Midbrain (tissue), 1 donor: ENCODE data around the gene AGFG1.

Experiments
- DNase-seq: peaks from one replicate; lab custom pipeline; 2025; lab: John Stamatoyannopoulos, UW

The AGFG1 gene, protein sequence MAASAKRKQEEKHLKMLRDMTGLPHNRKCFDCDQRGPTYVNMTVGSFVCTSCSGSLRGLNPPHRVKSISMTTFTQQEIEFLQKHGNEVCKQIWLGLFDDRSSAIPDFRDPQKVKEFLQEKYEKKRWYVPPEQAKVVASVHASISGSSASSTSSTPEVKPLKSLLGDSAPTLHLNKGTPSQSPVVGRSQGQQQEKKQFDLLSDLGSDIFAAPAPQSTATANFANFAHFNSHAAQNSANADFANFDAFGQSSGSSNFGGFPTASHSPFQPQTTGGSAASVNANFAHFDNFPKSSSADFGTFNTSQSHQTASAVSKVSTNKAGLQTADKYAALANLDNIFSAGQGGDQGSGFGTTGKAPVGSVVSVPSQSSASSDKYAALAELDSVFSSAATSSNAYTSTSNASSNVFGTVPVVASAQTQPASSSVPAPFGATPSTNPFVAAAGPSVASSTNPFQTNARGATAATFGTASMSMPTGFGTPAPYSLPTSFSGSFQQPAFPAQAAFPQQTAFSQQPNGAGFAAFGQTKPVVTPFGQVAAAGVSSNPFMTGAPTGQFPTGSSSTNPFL

GRCh38 chr2:227471924-227472264 lies at the start of gene AGFG1:
Gene AGFG1, plus strand, starts transcription at chr2:227472156. Its CDS starts 266 bp downstream, at chr2:227472422.
- DNase-seq = peak; percentile 84

DNA sequence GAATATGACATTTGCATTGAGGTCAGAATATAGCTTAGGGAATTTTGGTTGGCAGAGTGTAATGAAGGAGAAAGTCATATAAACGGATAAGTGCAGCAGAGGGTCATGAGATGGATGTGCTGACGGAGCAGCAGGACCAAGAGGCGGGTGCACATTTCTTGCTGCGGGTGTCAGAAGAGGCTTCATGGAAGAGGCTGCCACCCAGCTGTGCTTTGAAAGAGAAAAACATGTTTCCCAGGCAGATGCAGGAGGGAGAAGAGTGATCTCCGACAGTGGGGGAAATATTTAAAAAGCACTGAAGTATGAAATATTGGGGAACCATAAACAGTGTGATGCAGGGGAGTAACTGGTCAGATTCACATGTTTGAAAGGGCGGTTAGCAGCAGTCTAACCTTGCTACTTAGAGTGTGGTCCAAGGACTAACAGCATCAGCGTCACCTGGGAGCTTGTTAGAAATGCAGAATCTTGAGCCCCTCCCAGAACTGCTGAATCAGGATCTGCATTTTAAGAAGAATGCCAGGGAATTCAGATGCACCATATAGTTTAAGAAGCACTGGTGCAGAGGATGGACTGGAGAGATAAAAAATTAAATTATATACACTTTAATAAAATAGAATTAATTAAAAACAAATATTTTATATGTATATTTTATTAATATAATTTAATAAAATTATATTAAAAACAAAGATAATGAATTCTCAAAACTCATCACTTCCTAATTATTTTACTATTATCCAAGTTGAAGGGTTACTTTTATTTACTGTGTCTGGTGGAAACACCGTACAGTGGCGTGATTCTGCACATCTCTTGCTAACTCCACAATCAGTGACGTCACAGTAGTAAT lies 48.1 kb upstream of the AGFG1 start:
- DNase-seq = peak; percentile 58

GRCh38 chr2:227428731-227429285 lies 43.1 kb upstream of the AGFG1 start:
- no peak for DNase-seq

DNA sequence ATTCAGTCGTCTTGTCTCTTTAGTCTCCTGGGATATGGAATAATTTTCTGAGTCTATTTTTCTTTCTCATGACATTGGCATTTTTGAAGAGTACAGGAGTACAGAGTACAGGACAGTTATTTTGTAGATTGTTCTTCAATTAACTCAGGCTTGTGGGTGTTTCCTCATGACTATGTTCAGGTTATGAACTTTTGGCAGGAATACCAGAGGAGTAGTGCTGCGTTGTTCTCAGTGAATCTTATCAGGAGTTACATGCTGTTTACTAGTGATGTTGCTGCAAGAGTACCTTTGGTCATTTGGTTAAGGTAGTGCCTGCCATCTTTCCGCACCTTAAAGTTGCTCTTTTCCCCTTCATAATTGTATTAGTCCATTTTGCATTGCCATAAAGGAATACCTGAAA lies 41.3 kb upstream of the AGFG1 start:
- no peak for DNase-seq

GRCh38 chr2:227433171-227433570 lies 38.8 kb upstream of the AGFG1 start:
- DNase-seq = no peak

- DNase-seq = no peak
Measured at GRCh38 chr2:227436436-227437174, 35.4 kb upstream of the AGFG1 start.

DNA sequence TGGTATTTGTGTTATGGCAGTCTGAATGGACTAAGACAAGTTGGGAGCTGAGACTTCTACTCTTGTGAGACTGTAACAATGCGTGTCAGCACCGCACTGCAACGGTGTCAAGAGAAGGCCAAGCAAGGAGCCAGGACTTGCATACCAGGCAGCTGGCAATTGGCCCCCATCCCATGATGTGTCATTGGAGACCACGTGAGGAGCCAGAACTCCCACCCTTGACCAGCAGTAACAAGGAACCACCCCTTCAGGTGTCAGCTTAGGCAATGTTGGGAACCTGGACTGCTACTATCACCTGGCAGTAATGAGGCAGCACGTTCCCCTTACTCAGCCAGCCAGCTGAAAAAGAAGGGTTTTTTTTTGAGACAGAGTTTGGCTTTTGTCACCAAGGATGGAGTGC lies 32.7 kb upstream of the AGFG1 start:
- DNase-seq = no peak

DNA sequence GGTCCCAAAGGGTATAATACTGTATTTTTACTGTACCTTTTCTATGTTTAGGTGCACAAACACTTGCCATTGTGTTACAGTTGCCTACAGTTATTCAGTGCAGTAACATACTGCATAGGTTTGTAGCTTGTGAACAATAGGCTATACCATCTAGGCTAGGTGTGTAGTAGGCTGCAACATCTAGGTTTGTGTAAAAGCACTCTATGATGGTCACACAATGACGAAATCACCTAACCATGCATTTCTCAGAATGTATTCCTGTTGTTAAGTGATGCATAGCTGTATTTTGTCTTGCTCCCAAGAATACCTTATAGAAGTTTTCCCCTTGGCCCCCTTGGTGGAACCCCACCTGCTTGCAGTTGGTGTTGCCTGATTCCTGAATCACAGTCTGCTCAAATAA lies 29.3 kb upstream of the AGFG1 start:
- no peak for DNase-seq

GRCh38 chr2:227443889-227444568 lies 27.9 kb upstream of the AGFG1 start:
- DNase-seq = no peak

DNA sequence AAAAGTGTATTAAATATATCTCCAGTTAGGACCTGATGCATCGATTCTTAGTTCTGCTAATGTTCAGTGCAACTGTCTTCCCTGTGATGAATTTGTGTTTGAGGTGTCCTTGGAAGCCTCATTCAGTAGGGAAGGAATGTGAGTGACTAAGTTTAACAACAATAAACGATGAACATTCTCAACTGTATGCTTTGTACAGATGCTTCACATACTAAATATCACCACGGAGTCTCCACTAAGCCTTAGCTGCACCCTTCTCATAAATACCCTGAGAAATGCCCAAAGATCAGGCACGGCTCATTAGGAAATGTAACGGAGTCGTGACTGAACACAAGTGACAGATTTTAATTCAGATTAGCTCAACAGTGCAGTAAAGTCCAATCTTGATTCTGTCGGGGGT lies 24.4 kb upstream of the AGFG1 start:
- DNase-seq = no peak

DNA sequence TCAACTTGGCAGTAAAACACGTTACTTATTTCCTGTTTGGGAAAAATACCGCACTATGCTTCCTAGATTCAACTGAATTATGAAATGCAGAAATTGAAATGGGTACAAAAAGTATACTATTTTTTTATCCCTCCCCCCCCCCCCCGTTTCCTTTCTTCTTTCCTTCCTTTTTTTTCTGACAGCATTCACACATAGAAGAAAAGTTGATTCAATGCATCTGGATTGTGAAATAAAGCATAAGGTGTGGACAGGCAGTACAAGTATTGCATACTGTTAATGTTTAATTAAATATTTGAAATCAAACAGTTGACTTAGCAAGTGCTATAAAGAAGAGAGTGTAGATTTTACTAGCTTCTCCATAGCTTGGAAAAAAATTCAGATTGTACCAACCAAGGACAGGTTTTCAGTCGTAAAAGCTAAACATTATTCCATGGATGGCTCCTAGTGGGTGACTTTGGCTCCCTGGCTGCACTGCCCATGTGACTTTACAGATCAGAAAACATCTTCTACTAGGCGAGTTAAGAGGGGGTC lies 21.6 kb upstream of the AGFG1 start:
- no peak for DNase-seq

- DNase-seq = no peak
Measured at GRCh38 chr2:227450926-227451654, 20.9 kb upstream of the AGFG1 start.

- DNase-seq = no peak
Measured at GRCh38 chr2:227451655-227451992, 20.3 kb upstream of the AGFG1 start.

DNA sequence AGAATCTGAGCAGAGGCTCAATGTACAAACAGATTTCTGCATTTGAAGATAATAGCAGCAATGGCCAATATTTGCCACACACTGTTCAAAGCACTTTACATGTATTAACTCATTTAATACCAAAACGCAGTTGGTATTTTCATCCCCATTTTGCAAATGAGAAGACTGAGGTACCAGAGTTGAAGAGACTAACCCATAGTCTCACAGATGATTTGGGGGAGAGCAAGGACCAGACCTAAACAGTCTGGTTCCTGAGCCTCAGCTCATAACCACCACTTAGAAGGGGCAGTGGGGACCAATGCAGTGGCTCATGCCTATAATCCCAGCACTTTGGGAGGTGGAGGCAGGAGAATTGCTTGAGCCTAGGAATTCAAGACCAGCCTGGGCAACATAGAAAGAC lies 18.1 kb upstream of the AGFG1 start:
- no peak for DNase-seq

DNA sequence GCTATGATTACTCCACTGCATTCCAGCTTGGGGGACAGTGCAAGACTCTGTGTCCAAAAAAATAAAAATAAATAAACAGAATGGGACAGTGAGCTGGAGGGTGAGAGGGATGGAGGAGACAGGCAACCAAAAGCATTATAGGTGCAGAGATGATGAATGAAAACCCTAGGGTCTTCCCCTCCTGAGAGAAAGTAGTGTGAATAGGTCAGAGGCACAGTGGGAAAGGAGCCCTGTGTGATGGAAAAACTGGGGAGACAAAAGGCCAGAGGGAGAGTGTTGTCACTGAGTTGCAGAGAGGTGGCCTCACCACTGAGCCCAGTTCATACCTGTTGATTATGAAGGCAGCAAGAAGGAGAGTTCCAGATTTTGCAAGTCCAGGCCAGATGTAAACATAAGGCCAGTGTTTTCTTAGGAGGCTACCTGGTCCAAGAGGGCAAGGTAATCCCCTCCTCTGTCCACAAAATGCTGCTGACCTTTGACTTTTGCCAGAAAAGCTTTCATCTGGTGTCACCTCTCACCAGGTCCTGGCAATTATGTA lies 17.6 kb upstream of the AGFG1 start:
- DNase-seq = no peak

- no peak for DNase-seq
Measured at GRCh38 chr2:227455200-227455599, 16.8 kb upstream of the AGFG1 start.

GRCh38 chr2:227456102-227456501 lies 15.9 kb upstream of the AGFG1 start:
- no peak for DNase-seq

GRCh38 chr2:227456772-227457171 lies 15.2 kb upstream of the AGFG1 start:
- no peak for DNase-seq

GRCh38 chr2:227460070-227460485 lies 11.9 kb upstream of the AGFG1 start:
- DNase-seq = no peak

DNA sequence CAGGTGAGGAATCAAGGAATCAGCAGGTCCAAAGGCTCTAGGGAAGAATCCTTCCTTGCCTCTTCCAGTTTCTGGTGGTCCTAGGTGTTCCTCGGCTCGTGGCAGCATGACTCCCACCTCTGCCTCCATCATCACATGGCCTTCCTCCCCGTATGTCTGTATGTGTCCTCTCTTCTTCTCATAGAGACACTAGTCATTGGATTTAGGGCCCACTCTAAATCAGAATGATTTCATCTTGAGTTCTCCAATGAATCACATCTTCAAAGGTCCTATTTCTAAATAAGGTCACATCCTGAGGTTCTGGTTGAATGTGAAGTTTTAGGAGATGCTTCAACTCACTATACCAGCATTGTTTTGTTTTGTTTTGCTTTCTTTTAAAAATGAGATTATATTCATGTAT lies 11.1 kb upstream of the AGFG1 start:
- DNase-seq = no peak
